Tibial artery (tissue), 4 donors: ENCODE results near the gene APP.

Source experiments
- DNase-seq, 2 donors: peaks; one replicate each; pipeline ENCODE4 v3.0.0-alpha.2; 2019
- H3K27ac ChIP-seq, 2 donors: fragments of 200-600 bp; sonication (generic) in 1 of 2; 1 replicate in 1 of 2; 2 replicates in 1 of 2; pipeline ENCODE4 v1.5.1; 2018 to 2019; ENCODE audit warnings: mild to moderate bottlenecking in 1 of 2
- H3K27me3 ChIP-seq, 2 donors: fragments of 200-600 bp; sonication (generic) in 1 of 2; one replicate each; pipeline versions ENCODE4 v1.5.1 to v1.6.0; 2016 to 2019
- H3K36me3 ChIP-seq, 3 donors: fragments of 200-600 bp; sonication (generic) in 2 of 3; one replicate each; pipeline ENCODE4 v1.5.1; 2016 to 2019; ENCODE audit warnings: mild to moderate bottlenecking in 2 of 3
- H3K4me1 ChIP-seq, 4 donors: fragments of 200-600 bp; sonication (generic) in 2 of 4; 1 replicate in 3 of 4; 2 replicates in 1 of 4; pipeline ENCODE4 v1.5.1; 2016 to 2019
- H3K4me3 ChIP-seq, 2 donors: fragments of 200-600 bp; sonication (generic) in 1 of 2; 1 replicate in 1 of 2; 2 replicates in 1 of 2; pipeline ENCODE4 v1.5.1; 2018 to 2019; ENCODE audit warnings: mild to moderate bottlenecking in 2 of 2
- H3K9me3 ChIP-seq, 3 donors: fragments of 200-600 bp; sonication (generic) in 1 of 3; one replicate each; pipeline ENCODE4 v1.5.1; 2016 to 2019
- intact Hi-C: fragments of 100-400 bp; cut with DNase I; formaldehyde crosslinking; loops from one replicate; pipeline ENCODE4 v1.15.0; 2023; ENCODE audit warnings: low total_unique reads
- TF ChIP-seq, protein P1 (sequence below), 2 experiments: fragments of 200-600 bp in 1 of 2; fragments of 450-650 bp in 1 of 2; IDR thresholded peaks; one replicate each; pipeline ENCODE4 v1.5.1; 2017 to 2019; ENCODE audit warnings: antibody characterized with exemption in 2 of 2, mild to moderate bottlenecking in 1 of 2, moderate library complexity in 1 of 2

APP gene

GRCh38 chr21:25961042-25961441 is 209.5 kb downstream of the APP start:
- Histone ChIP-seq H3K27me3 (no peaks in the 10 kb centered on the region), H3K9me3 (no peaks in the 10 kb centered on the region), H3K4me1 (no peaks in the 10 kb centered on the region), H3K27ac (no peak overlapping the region), H3K36me3 (peaks cover 3 to 12% (median 11%) of the 10 kb centered on the region in 3 donors), H3K4me3 (no peak overlapping the region)
- no peak for DNase-seq
- intact Hi-C loops: no loop called here
- TF ChIP-seq, protein P1, sequence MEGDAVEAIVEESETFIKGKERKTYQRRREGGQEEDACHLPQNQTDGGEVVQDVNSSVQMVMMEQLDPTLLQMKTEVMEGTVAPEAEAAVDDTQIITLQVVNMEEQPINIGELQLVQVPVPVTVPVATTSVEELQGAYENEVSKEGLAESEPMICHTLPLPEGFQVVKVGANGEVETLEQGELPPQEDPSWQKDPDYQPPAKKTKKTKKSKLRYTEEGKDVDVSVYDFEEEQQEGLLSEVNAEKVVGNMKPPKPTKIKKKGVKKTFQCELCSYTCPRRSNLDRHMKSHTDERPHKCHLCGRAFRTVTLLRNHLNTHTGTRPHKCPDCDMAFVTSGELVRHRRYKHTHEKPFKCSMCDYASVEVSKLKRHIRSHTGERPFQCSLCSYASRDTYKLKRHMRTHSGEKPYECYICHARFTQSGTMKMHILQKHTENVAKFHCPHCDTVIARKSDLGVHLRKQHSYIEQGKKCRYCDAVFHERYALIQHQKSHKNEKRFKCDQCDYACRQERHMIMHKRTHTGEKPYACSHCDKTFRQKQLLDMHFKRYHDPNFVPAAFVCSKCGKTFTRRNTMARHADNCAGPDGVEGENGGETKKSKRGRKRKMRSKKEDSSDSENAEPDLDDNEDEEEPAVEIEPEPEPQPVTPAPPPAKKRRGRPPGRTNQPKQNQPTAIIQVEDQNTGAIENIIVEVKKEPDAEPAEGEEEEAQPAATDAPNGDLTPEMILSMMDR (IDR thresholded peaks at IDR 0.05): no peak

GRCh38 chr21:25960402-25960801 is 210.2 kb downstream of the APP start:
- Histone ChIP-seq H3K4me3 (no peak overlapping the region), H3K4me1 (no peaks in the 10 kb centered on the region), H3K27ac (no peak overlapping the region), H3K9me3 (no peaks in the 10 kb centered on the region), H3K36me3 (peaks cover 3 to 14% (median 14%) of the 10 kb centered on the region in 3 donors), H3K27me3 (no peaks in the 10 kb centered on the region)
- intact Hi-C loops: no loop called here
- DNase-seq: no peak
- TF ChIP-seq, protein P1 (IDR thresholded peaks at IDR 0.05): no peak

- no peaks in the 10 kb centered on the region for H3K4me1 ChIP-seq
- intact Hi-C loops: no loop called here
- peaks cover 3 to 18% (median 16%) of the 10 kb centered on the region in 3 donors for H3K36me3 ChIP-seq
- TF ChIP-seq, protein P1 (IDR thresholded peaks at IDR 0.05): no peak
- no peak for DNase-seq
- no peaks in the 10 kb centered on the region for H3K9me3 ChIP-seq
- H3K27ac ChIP-seq: no peak overlapping the region
- H3K4me3 ChIP-seq: no peak overlapping the region
- H3K27me3 ChIP-seq: no peaks in the 10 kb centered on the region
Measured at GRCh38 chr21:25959799-25960198, 210.8 kb downstream of the APP start.

DNA sequence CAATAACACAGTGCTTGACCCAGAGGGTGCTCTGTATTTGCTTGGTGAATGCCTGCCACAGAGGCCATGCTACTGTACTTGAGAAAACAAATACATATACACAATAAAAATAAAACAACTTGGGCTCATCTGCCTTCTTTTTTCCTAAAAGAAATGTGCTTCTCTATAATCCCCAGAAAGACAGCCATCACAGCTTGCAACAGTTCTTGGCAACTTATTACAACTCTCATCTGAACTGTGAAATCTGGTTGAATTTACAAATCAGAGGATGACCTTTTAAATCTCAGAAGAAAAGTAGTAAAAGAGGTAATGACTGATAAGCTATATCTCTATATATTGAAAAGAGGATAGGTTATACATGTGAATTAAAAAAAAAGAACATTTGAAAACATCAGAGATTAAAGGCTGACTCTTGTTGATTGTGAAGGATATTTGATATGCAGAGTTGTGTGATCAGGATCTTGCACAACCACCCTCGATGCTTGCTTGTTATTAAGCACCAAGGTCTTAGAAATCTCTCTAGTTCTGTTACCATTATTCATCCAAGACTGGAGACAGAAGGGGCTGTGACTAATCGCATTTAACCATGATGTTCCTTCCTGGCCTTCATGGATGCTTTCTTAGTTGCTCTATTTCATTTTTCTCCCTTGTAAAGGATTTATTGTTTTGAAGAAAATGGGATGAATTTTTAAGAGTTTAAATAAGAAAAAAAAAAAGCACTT is 213.4 kb downstream of the APP start:
- intact Hi-C loops: no loop called here
- Histone ChIP-seq H3K9me3 (no peaks in the 10 kb centered on the region), H3K27ac (no peak overlapping the region), H3K36me3 (peaks cover 8 to 36% (median 28%) of the 10 kb centered on the region in 3 donors), H3K4me1 (peaks cover 0 to 7% (median 0%) of the 10 kb centered on the region in 4 donors), H3K4me3 (no peak overlapping the region), H3K27me3 (no peaks in the 10 kb centered on the region)
- DNase-seq: peak in 1 of 2 donors; percentile 53
- TF ChIP-seq, protein P1 (IDR thresholded peaks at IDR 0.05): no peak

DNA sequence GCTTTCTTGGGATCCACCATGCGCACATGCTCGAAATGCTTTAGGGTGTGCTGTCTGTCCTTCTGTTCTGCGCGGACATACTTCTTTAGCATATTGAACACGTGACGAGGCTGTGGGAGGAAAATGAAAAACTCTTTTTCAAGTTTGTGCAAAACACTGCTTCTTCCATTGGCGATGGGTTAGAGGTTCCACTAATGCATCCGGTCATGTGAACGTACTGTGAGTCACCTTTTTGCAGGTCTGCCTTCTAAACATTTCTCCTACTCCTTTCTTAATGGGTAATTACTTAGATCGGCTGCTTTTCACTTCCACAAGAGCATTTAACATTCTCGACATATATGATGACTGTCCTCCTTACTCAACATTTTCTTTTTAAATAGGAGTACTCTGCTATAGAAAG is 214.9 kb downstream of the APP start:
- peaks cover 0 to 7% (median 0%) of the 10 kb centered on the region in 4 donors for H3K4me1 ChIP-seq
- DNase-seq: no peak
- no peak overlapping the region for H3K27ac ChIP-seq
- intact Hi-C loops: no loop called here
- H3K4me3 ChIP-seq: no peak overlapping the region
- no peaks in the 10 kb centered on the region for H3K9me3 ChIP-seq
- H3K36me3 ChIP-seq: peaks cover 8 to 36% (median 28%) of the 10 kb centered on the region in 3 donors
- no peaks in the 10 kb centered on the region for H3K27me3 ChIP-seq
- TF ChIP-seq, protein P1 (IDR thresholded peaks at IDR 0.05): no peak
